Panc1 (cell line): Measurements from ENCODE around the gene ZNF77. TPM values are rescaled to one million over a fixed set of nuclear protein-coding genes. Genes with fewer than 3 reads are reported as not detected.
"Not testable (repeated sequence)": the region's sequence is repeated elsewhere in the genome, so short reads cannot be mapped to it uniquely, and the experiment has no call there.

Source experiments
- ATAC-seq: fragments of 200-7000 bp; cut with Tn5 transposase; 2 replicates; pipeline ENCODE4 v1.9.1; 2020; ENCODE audit warnings: mild to moderate bottlenecking, moderate library complexity
- BruUV-seq: library from RNA; stranded (reverse); fragments of 400-500 nt; replicated peaks from 2 replicates; lab custom pipeline; 2021; lab: Mats Ljungman, UMichigan
- CTCF ChIA-PET: fragments of 300-600 bp; sonication (Branson Sonifier 250); formaldehyde crosslinking; loops from one replicate; lab custom pipeline; 2022; ENCODE audit warnings: antibody characterized with exemption; lab: Charles Lee
- POLR2A ChIA-PET: fragments of 300-600 bp; sonication (Branson Sonifier 250); formaldehyde crosslinking; loops from one replicate; lab custom pipeline; 2022; ENCODE audit warnings: antibody characterized with exemption; lab: Charles Lee
- DNase-seq: peaks from one replicate; pipeline ENCODE4 v3.0.0-alpha.2; 2010; ENCODE audit warnings: low read depth, low spot score
- H3K27ac ChIP-seq: 2 replicates; pipeline ENCODE4 v1.5.1; 2011; ENCODE audit warnings: mild to moderate bottlenecking, low read length, inconsistent platforms
- H3K27me3 ChIP-seq: fragments of 200-500 bp; sonication (Bioruptor generic); 2 replicates; pipeline ENCODE4 v1.6.0; 2014; ENCODE audit warnings: low read length, inconsistent platforms; ENCODE audit not compliant: control insufficient read depth, insufficient read depth
- H3K36me3 ChIP-seq: fragments of 200-500 bp; sonication (Bioruptor generic); 2 replicates; pipeline ENCODE4 v1.5.1; 2014; ENCODE audit warnings: inconsistent platforms, mild to moderate bottlenecking, low read length, moderate library complexity; ENCODE audit not compliant: control insufficient read depth, insufficient read depth
- H3K4me1 ChIP-seq: 2 replicates; pipeline ENCODE4 v1.5.1; 2011; ENCODE audit warnings: inconsistent platforms, mild to moderate bottlenecking, low read length, moderate library complexity; ENCODE audit not compliant: control insufficient read depth, insufficient read depth
- H3K4me3 ChIP-seq, 2 experiments: 2 replicates each; pipeline ENCODE4 v1.5.1; 2011 to 2012; ENCODE audit warnings: low read depth in 2 of 2, low read length in 2 of 2, mild to moderate bottlenecking in 2 of 2, inconsistent platforms in 1 of 2, moderate library complexity in 1 of 2
- H3K9me3 ChIP-seq: fragments of 200-500 bp; sonication (Bioruptor generic); 2 replicates; pipeline ENCODE4 v1.5.1; 2014; ENCODE audit warnings: low read depth, mild to moderate bottlenecking, inconsistent platforms, low read length, moderate library complexity; ENCODE audit not compliant: control insufficient read depth, insufficient read depth
- CTCF ChIP-seq: fragments of 450-650 bp; IDR thresholded peaks from 2 replicates; pipeline ENCODE4 v1.5.1; 2017; ENCODE audit warnings: mild to moderate bottlenecking
- POLR2AphosphoS5 ChIP-seq: IDR thresholded peaks from 2 replicates; pipeline ENCODE4 v1.6.1; 2012; ENCODE audit warnings: mild to moderate bottlenecking, low read depth, low read length, moderate library complexity
- SIN3A ChIP-seq: IDR thresholded peaks from 2 replicates; pipeline ENCODE4 v1.6.1; 2012; ENCODE audit warnings: low read depth, mild to moderate bottlenecking, low read length, moderate library complexity, borderline replicate concordance; ENCODE audit not compliant: insufficient read depth
- TCF7L2 ChIP-seq: IDR thresholded peaks from 2 replicates; pipeline ENCODE4 v1.6.1; 2011; ENCODE audit warnings: mild to moderate bottlenecking, low read depth, low read length, inconsistent platforms
- in situ Hi-C: cut with HindIII; loops from 2 replicates; pipeline ENCODE4 v1.10.0; 2016; ENCODE audit warnings: low sequenced_read_pairs, low pct_unique_long_range_greater_than_20kb
- intact Hi-C: fragments of 100-400 bp; cut with micrococcal nuclease; formaldehyde crosslinking; loops from one replicate; pipeline ENCODE4 v1.10.0; 2022; ENCODE audit not compliant: unreplicated experiment
- total RNA-seq: library from RNA; stranded (reverse); gene quantifications from one replicate; pipeline ENCODE4 v1.2.1, GENCODE V29; 2021; ENCODE audit not compliant: unreplicated experiment
- TF ChIP-seq, protein P1 (sequence below), 2 experiments: IDR thresholded peaks; 2 replicates each; pipeline ENCODE4 v1.6.1; 2011 to 2012; ENCODE audit warnings: low read depth in 2 of 2, control low read depth in 1 of 2, low read length in 1 of 2, mild to moderate bottlenecking in 1 of 2, moderate library complexity in 1 of 2; ENCODE audit not compliant: insufficient read depth in 1 of 2

ZNF77 gene
- total RNA-seq, 1 experiment from 2014 or later: 4.5 TPM

DNA sequence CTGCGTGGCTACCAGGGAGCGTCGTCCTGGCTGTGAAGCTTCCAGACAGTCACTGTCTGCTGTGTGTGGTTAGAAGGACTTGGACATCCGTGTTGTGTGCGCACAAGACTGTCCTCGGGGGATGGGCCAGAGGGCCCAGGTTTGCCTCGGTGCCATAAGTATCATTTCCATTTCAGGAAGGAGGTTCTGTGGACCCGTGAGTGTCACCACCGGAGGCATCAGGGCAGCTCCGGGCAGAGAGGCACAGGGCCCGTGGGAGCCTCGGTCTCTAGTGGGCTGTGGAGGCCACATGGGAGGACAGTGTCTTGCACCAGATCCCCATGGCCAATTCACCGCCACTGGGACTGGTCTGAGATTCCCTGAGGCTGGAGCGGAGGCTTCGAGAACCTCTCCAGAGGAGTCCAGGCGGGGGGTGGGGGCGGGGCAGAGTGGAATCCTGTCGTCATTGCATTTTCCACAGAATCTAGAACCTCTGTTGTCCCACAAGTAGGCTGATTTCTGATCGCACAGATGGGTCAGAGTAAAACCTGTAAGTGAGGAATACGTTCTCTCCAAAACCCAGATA lies 38.1 kb downstream of the ZNF77 start:
- Histone ChIP-seq H3K9me3 (no peaks in the 10 kb centered on the region), H3K4me3 (no peak overlapping the region), H3K4me1 (peaks cover 6% of the 10 kb centered on the region), H3K27me3 (no peaks in the 10 kb centered on the region), H3K27ac (no peak overlapping the region), H3K36me3 (no peaks in the 10 kb centered on the region)
- no peak for ATAC-seq
- no peak for DNase-seq
- ChIA-PET POLR2A (no interaction called here), CTCF (no interaction called here)
- intact Hi-C loops: no loop called here
- TF ChIP-seq TCF7L2 (no peak), POLR2AphosphoS5 (no peak), SIN3A (no peak), CTCF (no peak)
- TF ChIP-seq, protein P1, sequence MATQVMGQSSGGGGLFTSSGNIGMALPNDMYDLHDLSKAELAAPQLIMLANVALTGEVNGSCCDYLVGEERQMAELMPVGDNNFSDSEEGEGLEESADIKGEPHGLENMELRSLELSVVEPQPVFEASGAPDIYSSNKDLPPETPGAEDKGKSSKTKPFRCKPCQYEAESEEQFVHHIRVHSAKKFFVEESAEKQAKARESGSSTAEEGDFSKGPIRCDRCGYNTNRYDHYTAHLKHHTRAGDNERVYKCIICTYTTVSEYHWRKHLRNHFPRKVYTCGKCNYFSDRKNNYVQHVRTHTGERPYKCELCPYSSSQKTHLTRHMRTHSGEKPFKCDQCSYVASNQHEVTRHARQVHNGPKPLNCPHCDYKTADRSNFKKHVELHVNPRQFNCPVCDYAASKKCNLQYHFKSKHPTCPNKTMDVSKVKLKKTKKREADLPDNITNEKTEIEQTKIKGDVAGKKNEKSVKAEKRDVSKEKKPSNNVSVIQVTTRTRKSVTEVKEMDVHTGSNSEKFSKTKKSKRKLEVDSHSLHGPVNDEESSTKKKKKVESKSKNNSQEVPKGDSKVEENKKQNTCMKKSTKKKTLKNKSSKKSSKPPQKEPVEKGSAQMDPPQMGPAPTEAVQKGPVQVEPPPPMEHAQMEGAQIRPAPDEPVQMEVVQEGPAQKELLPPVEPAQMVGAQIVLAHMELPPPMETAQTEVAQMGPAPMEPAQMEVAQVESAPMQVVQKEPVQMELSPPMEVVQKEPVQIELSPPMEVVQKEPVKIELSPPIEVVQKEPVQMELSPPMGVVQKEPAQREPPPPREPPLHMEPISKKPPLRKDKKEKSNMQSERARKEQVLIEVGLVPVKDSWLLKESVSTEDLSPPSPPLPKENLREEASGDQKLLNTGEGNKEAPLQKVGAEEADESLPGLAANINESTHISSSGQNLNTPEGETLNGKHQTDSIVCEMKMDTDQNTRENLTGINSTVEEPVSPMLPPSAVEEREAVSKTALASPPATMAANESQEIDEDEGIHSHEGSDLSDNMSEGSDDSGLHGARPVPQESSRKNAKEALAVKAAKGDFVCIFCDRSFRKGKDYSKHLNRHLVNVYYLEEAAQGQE (IDR thresholded peaks at IDR 0.05; ENCODE audit: insufficient read depth in 1 of 2, low read depth in 2 of 2, low read length in 1 of 2): no peak
- in situ Hi-C loops: no loop called here
- BruUV-seq: no TSS peak

DNA sequence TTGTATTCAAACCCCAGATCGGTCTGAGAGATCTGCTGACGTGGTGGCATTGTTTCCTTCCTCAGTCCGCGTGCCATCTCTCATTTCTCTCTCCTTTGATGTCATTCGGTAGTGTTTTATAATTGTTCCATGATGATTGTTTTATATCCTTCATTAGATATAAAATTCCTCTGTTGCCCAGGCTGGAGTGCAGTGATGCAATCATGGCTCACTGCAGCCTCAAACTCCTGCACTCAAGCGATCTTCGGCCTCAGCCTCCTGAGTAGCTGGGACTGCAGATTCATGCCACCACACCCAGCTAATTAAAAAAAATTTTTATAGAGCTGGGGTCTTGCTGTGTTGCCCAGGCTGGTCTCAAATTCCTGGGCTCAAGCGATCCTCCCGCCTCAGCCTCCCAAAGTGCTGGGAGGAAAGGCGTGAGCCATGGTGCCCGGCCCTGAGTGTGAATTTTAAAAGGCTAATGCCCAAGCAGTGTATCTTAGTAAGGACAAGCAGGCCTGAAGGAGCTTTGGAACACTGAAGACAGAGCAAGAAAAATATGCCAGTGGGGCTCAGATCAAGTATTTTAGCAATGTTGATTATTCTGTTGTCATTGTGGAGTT lies 38.8 kb downstream of the ZNF77 start:
- H3K4me3 ChIP-seq: no peak overlapping the region
- no peaks in the 10 kb centered on the region for H3K9me3 ChIP-seq
- peaks cover 6% of the 10 kb centered on the region for H3K4me1 ChIP-seq
- H3K36me3 ChIP-seq: no peaks in the 10 kb centered on the region; the same call in 1 of the 2 replicates
- BruUV-seq: no TSS peak
- DNase-seq (no peak), ATAC-seq (no peak)
- in situ Hi-C loops: no loop called here
- H3K27ac ChIP-seq: no peak overlapping the region
- TF ChIP-seq, protein P1 (IDR thresholded peaks at IDR 0.05; ENCODE audit: insufficient read depth in 1 of 2, low read depth in 2 of 2, low read length in 1 of 2): no peak
- TF ChIP-seq CTCF (no peak), TCF7L2 (no peak), SIN3A (no peak), POLR2AphosphoS5 (no peak)
- POLR2A ChIA-PET: no interaction called here
- intact Hi-C loops: no loop called here
- H3K27me3 ChIP-seq: no peaks in the 10 kb centered on the region
- CTCF ChIA-PET: no interaction called here

DNA sequence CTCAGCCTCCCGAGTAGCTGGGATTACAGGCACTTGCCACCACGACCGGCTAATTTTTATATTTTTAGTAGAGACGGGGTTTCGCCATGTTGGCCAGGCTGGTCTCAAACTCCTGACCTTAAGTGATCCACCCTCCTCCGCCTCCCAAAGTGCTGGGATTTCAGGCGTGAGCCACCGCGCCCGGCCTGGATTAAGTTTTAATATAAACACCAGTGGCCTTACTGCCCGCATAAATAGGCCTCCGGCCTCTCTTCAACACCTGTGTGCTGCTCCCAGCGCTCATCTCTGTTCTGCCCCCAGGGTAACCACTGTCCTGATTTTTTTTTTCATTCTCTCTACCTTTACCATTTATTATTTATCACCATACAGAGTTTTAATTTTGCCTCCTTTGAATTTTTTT lies 41.4 kb downstream of the ZNF77 start:
- H3K27me3 ChIP-seq, DNase-seq, H3K36me3 ChIP-seq, intact Hi-C loops, H3K27ac ChIP-seq, H3K4me3 ChIP-seq, ATAC-seq, H3K9me3 ChIP-seq, in situ Hi-C loops, H3K4me1 ChIP-seq, CTCF ChIA-PET, POLR2A ChIA-PET, BruUV-seq: not testable (repeated sequence)
